Smooth muscle cell (in vitro differentiated cells): ENCODE measurements around the gene ZIC5. TPM values are rescaled to one million over a fixed set of nuclear protein-coding genes. Genes with fewer than 3 reads are reported as not detected.

Source experiments
- DNase-seq: peaks from one replicate; lab custom pipeline; 2025; ENCODE audit not compliant: unreplicated experiment; lab: John Stamatoyannopoulos, UW
- H2AFZ ChIP-seq: fragments of 200-600 bp; sonication (generic); 2 replicates; pipeline ENCODE4 v1.6.0; 2016; ENCODE audit warnings: antibody characterized with exemption, low read depth, mild to moderate bottlenecking
- H3F3A ChIP-seq: fragments of 200-600 bp; sonication (generic); 2 replicates; pipeline ENCODE4 v1.6.0; 2017; ENCODE audit warnings: antibody characterized with exemption, low read depth
- H3K27ac ChIP-seq: fragments of 200-600 bp; sonication (generic); 2 replicates; pipeline ENCODE4 v1.5.1; 2016; ENCODE audit warnings: low read depth, mild to moderate bottlenecking
- H3K27me3 ChIP-seq: fragments of 200-600 bp; sonication (generic); 2 replicates; pipeline ENCODE4 v1.6.1; 2016; ENCODE audit warnings: low read depth, mild to moderate bottlenecking
- H3K36me3 ChIP-seq: fragments of 200-600 bp; sonication (generic); 2 replicates; pipeline ENCODE4 v1.5.1; 2016; ENCODE audit warnings: low read depth
- H3K4me1 ChIP-seq: fragments of 200-600 bp; sonication (generic); 2 replicates; pipeline ENCODE4 v1.5.1; 2016; ENCODE audit warnings: low read depth
- H3K4me2 ChIP-seq: fragments of 200-600 bp; sonication (generic); 2 replicates; pipeline ENCODE4 v1.6.0; 2016; ENCODE audit warnings: mild to moderate bottlenecking
- H3K4me3 ChIP-seq: fragments of 200-600 bp; sonication (generic); 2 replicates; pipeline ENCODE4 v1.5.1; 2016; ENCODE audit warnings: mild to moderate bottlenecking
- H3K79me2 ChIP-seq: fragments of 200-600 bp; sonication (generic); 2 replicates; pipeline ENCODE4 v1.6.0; 2016; ENCODE audit warnings: low read depth, mild to moderate bottlenecking
- H3K9ac ChIP-seq: fragments of 200-600 bp; sonication (generic); 2 replicates; pipeline ENCODE4 v1.6.0; 2016; ENCODE audit warnings: low read depth
- H3K9me3 ChIP-seq: fragments of 200-600 bp; sonication (generic); replicated peaks from 2 replicates; pipeline ENCODE4 v1.5.1; 2016; ENCODE audit warnings: low read depth
- H4K20me1 ChIP-seq: fragments of 200-600 bp; sonication (generic); 2 replicates; pipeline ENCODE4 v1.6.0; 2016; ENCODE audit warnings: low read depth
- WGBS: methylation state at CpG from one replicate; pipeline ENCODE4 v1.1.7; 2016; ENCODE audit warnings: low lambda C conversion rate; 5-methylcytosine and 5-hydroxymethylcytosine counted together
- polyA plus RNA-seq: library from polyadenylated mRNA; unstranded; fragments of >200 nt; fragmentation: Nextera tagmentation; extraction: Ambion mirVana; gene quantifications from 2 replicates; pipeline ENCODE4 v1.2.1, GENCODE V29; 2016
- total RNA-seq: library from RNA; depleted of rRNA; stranded (reverse); fragments of >200 nt; gene quantifications from 2 replicates; pipeline ENCODE4 v1.2.3, GENCODE V29; 2014
- TF ChIP-seq, protein P1 (sequence below): fragments of 200-600 bp; sonication (generic); IDR thresholded peaks from 2 replicates; pipeline ENCODE4 v1.5.1; 2017; ENCODE audit warnings: borderline replicate concordance, mild to moderate bottlenecking, antibody characterized with exemption; ENCODE audit not compliant: insufficient read depth, poor library complexity, severe bottlenecking

ZIC5 gene
- total and polyA plus RNA-seq, 2 experiments from 2014 or later = not detected

DNA sequence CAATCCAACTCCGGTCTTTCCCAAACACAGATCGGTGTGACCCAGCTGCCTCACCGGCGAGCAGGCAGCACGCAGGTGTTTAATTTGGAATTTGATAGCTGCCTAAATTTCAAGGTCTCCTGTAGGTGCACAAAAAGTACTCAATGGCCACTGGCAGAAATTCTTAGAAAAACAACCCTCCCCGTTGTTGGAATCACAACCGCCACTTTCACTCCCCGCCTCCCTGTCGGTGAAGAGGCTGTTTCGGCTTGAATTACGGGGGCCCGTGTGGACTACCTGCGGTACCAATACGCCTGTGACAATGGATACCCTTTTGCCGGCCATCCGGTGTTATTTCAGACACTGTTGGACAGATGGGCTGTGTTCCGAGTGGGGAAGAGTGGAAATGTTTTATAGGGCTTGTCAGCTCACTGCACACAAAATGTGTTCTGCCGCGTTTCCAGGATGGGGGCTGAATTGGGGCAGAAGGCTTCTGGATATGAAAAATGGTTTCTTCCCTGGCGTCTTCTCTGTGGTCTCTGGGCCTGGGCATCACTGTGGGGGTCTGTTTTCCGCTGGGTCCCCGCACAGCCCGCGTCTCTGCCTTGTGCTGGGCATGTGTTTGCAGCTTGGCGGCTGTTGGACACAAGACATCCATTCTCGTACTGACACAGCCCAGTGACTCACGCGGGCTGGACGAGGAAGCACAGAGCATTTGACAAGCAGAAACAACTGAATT, 45.4 kb downstream of the ZIC5 start:
- TF ChIP-seq, protein P1, sequence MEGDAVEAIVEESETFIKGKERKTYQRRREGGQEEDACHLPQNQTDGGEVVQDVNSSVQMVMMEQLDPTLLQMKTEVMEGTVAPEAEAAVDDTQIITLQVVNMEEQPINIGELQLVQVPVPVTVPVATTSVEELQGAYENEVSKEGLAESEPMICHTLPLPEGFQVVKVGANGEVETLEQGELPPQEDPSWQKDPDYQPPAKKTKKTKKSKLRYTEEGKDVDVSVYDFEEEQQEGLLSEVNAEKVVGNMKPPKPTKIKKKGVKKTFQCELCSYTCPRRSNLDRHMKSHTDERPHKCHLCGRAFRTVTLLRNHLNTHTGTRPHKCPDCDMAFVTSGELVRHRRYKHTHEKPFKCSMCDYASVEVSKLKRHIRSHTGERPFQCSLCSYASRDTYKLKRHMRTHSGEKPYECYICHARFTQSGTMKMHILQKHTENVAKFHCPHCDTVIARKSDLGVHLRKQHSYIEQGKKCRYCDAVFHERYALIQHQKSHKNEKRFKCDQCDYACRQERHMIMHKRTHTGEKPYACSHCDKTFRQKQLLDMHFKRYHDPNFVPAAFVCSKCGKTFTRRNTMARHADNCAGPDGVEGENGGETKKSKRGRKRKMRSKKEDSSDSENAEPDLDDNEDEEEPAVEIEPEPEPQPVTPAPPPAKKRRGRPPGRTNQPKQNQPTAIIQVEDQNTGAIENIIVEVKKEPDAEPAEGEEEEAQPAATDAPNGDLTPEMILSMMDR = no peak
- H2AFZ ChIP-seq = no peak overlapping the region
- H4K20me1 ChIP-seq = no peaks in the 10 kb centered on the region
- H3K27me3 ChIP-seq = no peaks in the 10 kb centered on the region
- 81% methylated on average over 29 of the region's 29 CpGs for WGBS
- no peaks in the 10 kb centered on the region for H3K9me3 ChIP-seq
- H3K36me3 ChIP-seq = no peaks in the 10 kb centered on the region
- H3K9ac ChIP-seq = no peak overlapping the region
- H3K4me2 ChIP-seq = no peak overlapping the region
- H3K27ac ChIP-seq = no peak overlapping the region
- no peak overlapping the region for H3K4me3 ChIP-seq
- H3K4me1 ChIP-seq = no peaks in the 10 kb centered on the region
- no peaks in the 10 kb centered on the region for H3F3A ChIP-seq
- DNase-seq = no peak
- H3K79me2 ChIP-seq = no peaks in the 10 kb centered on the region

DNA sequence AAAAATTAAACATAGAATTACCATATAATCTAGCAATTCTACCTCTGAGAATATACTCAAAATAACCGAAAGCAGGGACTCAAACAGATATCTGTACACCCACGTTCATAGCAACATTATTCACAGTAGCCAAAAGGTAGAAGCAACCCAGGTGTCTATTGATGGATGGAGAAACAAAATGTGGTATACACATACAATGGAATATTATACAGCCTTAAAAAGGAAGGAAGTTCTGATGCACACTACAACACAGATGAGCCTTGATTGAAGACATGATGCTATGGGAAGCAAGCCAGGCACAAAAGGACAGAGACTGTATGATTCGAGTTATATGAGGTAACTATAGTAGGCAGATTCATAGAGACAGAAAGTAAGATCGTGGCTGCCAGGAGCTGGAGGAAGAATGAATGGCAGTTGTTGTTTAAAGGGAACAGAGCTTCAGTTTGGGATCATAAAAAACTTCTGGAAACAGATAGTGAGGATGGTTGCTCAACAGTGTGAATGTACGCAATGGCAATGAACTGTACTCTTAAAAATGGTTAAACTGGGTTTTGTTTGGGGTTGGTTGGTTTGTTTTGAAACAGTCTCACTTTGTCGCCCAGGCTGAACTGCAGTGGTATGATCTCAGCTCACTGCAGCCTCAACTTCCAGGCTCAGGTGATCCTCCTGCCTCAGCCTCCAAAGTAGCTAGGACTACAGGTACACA, 47.5 kb downstream of the ZIC5 start:
- DNase-seq = no peak
- H3K27ac ChIP-seq = no peak overlapping the region
- no peaks in the 10 kb centered on the region for H3K9me3 ChIP-seq
- no peaks in the 10 kb centered on the region for H3F3A ChIP-seq
- no peaks in the 10 kb centered on the region for H3K4me1 ChIP-seq
- no peak overlapping the region for H3K4me2 ChIP-seq
- TF ChIP-seq, protein P1 = no peak
- 86% methylated on average over 6 of the region's 6 CpGs for WGBS
- no peak overlapping the region for H3K9ac ChIP-seq
- H3K4me3 ChIP-seq = no peak overlapping the region
- no peaks in the 10 kb centered on the region for H3K79me2 ChIP-seq
- no peaks in the 10 kb centered on the region for H4K20me1 ChIP-seq
- no peak overlapping the region for H2AFZ ChIP-seq
- no peaks in the 10 kb centered on the region for H3K36me3 ChIP-seq
- peaks cover 4% of the 10 kb centered on the region for H3K27me3 ChIP-seq

DNA sequence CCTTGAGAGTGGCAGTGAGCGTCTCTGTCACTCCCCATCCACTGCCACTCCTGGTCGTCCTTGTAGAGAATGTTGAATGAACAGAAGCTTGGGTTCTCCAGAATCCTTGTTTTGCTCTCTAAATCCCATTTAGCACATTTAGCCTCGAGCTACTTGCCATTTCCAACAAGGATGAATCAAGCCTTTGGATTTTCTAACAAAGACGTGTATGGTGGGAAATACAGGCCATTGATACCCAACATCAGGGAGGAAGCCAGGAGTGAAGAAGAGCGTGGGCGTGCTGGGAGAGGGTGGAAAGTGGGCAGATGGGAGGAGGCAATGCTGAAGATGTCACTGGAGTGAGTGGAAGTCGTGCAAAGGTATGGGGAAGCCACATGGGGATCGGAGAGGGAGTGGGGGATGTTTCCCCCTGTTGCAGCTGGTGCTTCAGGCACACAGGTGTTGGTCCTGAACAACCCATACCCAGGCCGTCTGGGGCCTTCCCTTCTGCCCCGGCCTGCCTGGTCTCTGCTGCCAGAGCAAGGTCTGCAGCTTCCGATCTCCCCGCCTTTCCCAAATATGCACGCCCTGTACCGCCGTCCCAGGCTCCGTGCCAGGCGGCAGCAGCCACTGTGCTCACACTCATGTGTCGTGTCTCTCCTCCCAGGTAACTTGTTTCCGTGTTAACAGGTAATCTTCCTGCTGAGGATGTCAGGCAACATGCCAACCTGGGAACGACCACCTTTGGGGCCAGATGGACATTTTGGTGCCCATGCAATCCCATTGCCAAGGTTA, 48.7 kb downstream of the ZIC5 start:
- no peak for DNase-seq
- no peak overlapping the region for H3K4me3 ChIP-seq
- no peaks in the 10 kb centered on the region for H4K20me1 ChIP-seq
- no peak overlapping the region for H3K27ac ChIP-seq
- WGBS = 81% methylated on average over 20 of the region's 20 CpGs
- H3K4me1 ChIP-seq = no peaks in the 10 kb centered on the region
- H3K27me3 ChIP-seq = peaks cover 7% of the 10 kb centered on the region
- H2AFZ ChIP-seq = no peak overlapping the region
- H3K9ac ChIP-seq = no peak overlapping the region
- no peak overlapping the region for H3K4me2 ChIP-seq
- H3K9me3 ChIP-seq = no peaks in the 10 kb centered on the region
- H3K79me2 ChIP-seq = no peaks in the 10 kb centered on the region
- no peaks in the 10 kb centered on the region for H3K36me3 ChIP-seq
- no peaks in the 10 kb centered on the region for H3F3A ChIP-seq
- TF ChIP-seq, protein P1 = no peak
